ENCODE measurements around the gene C4orf50.

Gene C4orf50

GRCh38 chr4:6043188-6043587, 25.0 kb upstream of the C4orf50 start:
- Histone ChIP-seq H2AFZ (ENCODE audit: low read length) (no peak overlapping the region), H3K4me1 (ENCODE audit: low read length) (peaks cover 16% of the 10 kb centered on the region)
- TF ChIP-seq EZH2 (optimal IDR thresholded peaks at IDR 0.05; ENCODE audit: low read depth, low read length) = no peak

GRCh38 chr4:6042293-6043063, 24.2 kb upstream of the C4orf50 start:
- Histone ChIP-seq H3K9ac (ENCODE audit: low read length) (no peak overlapping the region), H3K9me2 (replicated peaks; ENCODE audit: insufficient read depth, low read length) (no peaks in the 10 kb centered on the region), H2AFZ (ENCODE audit: low read length) (no peak overlapping the region), H3K36me3 (replicated peaks; ENCODE audit: insufficient read depth, low read length) (no peaks in the 10 kb centered on the region), H3K9me3 (replicated peaks; ENCODE audit: insufficient read depth, low read length) (no peaks in the 10 kb centered on the region), H3K79me2 (ENCODE audit: low read length) (no peaks in the 10 kb centered on the region), H3K4me1 (ENCODE audit: low read length) (peaks cover 9% of the 10 kb centered on the region), H3K4me2 (ENCODE audit: low read depth, low read length) (no peak overlapping the region), H3K27ac (ENCODE audit: low read length) (no peak overlapping the region), H3K27me3 (replicated peaks; ENCODE audit: insufficient read depth, low read length) (0 out of 2 replicates have a peak, but pooled peaks cover 3% of the 10 kb centered on the region), H4K20me1 (ENCODE audit: insufficient read depth, low read length) (no peaks in the 10 kb centered on the region), H3F3A (ENCODE audit: insufficient read depth, low read length) (peaks cover 4% of the 10 kb centered on the region; the same call in 1 of the 2 replicates), H3K4me3 (ENCODE audit: low read length) (no peak overlapping the region)
- TF ChIP-seq EZH2 (optimal IDR thresholded peaks at IDR 0.05; ENCODE audit: low read depth, low read length) (no peak), EZH2phosphoT487 (IDR thresholded peaks at IDR 0.05; ENCODE audit: low read length) (no peak), CTCF (IDR thresholded peaks at IDR 0.05; ENCODE audit: low read length) (no peak)
- no peak for DNase-seq

More at GRCh38 chr4:6043188-6043587, 25.0 kb upstream of the C4orf50 start:
- Histone ChIP-seq H3K27ac (ENCODE audit: low read length) (no peak overlapping the region), H3K9me3 (replicated peaks; ENCODE audit: insufficient read depth, low read length) (no peaks in the 10 kb centered on the region), H3K9ac (ENCODE audit: low read length) (no peak overlapping the region), H3K9me2 (replicated peaks; ENCODE audit: insufficient read depth, low read length) (no peaks in the 10 kb centered on the region), H3K4me2 (ENCODE audit: low read depth, low read length) (no peak overlapping the region), H3K27me3 (replicated peaks; ENCODE audit: insufficient read depth, low read length) (peaks cover 6% of the 10 kb centered on the region; the same call in 1 of the 2 replicates), H4K20me1 (ENCODE audit: insufficient read depth, low read length) (no peaks in the 10 kb centered on the region), H3K4me3 (ENCODE audit: low read length) (no peak overlapping the region), H3K36me3 (replicated peaks; ENCODE audit: insufficient read depth, low read length) (no peaks in the 10 kb centered on the region), H3K79me2 (ENCODE audit: low read length) (no peaks in the 10 kb centered on the region), H3F3A (ENCODE audit: insufficient read depth, low read length) (peaks cover 6% of the 10 kb centered on the region; the same call in 1 of the 2 replicates)
- DNase-seq = no peak

GRCh38 chr4:6041800-6042199, 23.6 kb upstream of the C4orf50 start:
- Histone ChIP-seq H3K9me3 (replicated peaks; ENCODE audit: insufficient read depth, low read length) (no peaks in the 10 kb centered on the region), H3K79me2 (ENCODE audit: low read length) (no peaks in the 10 kb centered on the region), H3K4me2 (ENCODE audit: low read depth, low read length) (no peak overlapping the region), H3K4me1 (ENCODE audit: low read length) (peaks cover 2% of the 10 kb centered on the region; the same call in 1 of the 2 replicates), H3K36me3 (replicated peaks; ENCODE audit: insufficient read depth, low read length) (no peaks in the 10 kb centered on the region), H3F3A (ENCODE audit: insufficient read depth, low read length) (no peaks in the 10 kb centered on the region), H3K4me3 (ENCODE audit: low read length) (no peak overlapping the region), H4K20me1 (ENCODE audit: insufficient read depth, low read length) (no peaks in the 10 kb centered on the region), H3K27me3 (replicated peaks; ENCODE audit: insufficient read depth, low read length) (0 out of 2 replicates have a peak, but pooled peaks cover 3% of the 10 kb centered on the region), H3K9ac (ENCODE audit: low read length) (no peak overlapping the region), H3K9me2 (replicated peaks; ENCODE audit: insufficient read depth, low read length) (no peaks in the 10 kb centered on the region), H3K27ac (ENCODE audit: low read length) (no peak overlapping the region), H2AFZ (ENCODE audit: low read length) (no peak overlapping the region)
- TF ChIP-seq EZH2 (optimal IDR thresholded peaks at IDR 0.05; ENCODE audit: low read depth, low read length) = no peak
- no peak for TF ChIP-seq CTCF (IDR thresholded peaks at IDR 0.05; ENCODE audit: low read length)
- no peak for TF ChIP-seq EZH2phosphoT487 (IDR thresholded peaks at IDR 0.05; ENCODE audit: low read length)
- no peak for DNase-seq

GRCh38 chr4:6038711-6039110, 20.5 kb upstream of the C4orf50 start:
- H3K9me2 ChIP-seq (replicated peaks; ENCODE audit: insufficient read depth, low read length) = no peaks in the 10 kb centered on the region
- H4K20me1 ChIP-seq (ENCODE audit: insufficient read depth, low read length) = no peaks in the 10 kb centered on the region
- H3K4me1 ChIP-seq (ENCODE audit: low read length) = peaks cover 1% of the 10 kb centered on the region; the same call in 1 of the 2 replicates
- no peaks in the 10 kb centered on the region for H3K79me2 ChIP-seq (ENCODE audit: low read length)
- no peak for DNase-seq
- H3K9me3 ChIP-seq (replicated peaks; ENCODE audit: insufficient read depth, low read length) = no peaks in the 10 kb centered on the region
- H3K4me2 ChIP-seq (ENCODE audit: low read depth, low read length) = no peak overlapping the region
- no peak overlapping the region for H3K27ac ChIP-seq (ENCODE audit: low read length)
- H3K9ac ChIP-seq (ENCODE audit: low read length) = no peak overlapping the region
- no peak for TF ChIP-seq EZH2phosphoT487 (IDR thresholded peaks at IDR 0.05; ENCODE audit: low read length)
- no peak for TF ChIP-seq CTCF (IDR thresholded peaks at IDR 0.05; ENCODE audit: low read length)
- no peak for TF ChIP-seq EZH2 (optimal IDR thresholded peaks at IDR 0.05; ENCODE audit: low read depth, low read length)
- H2AFZ ChIP-seq (ENCODE audit: low read length) = no peak overlapping the region
- H3K27me3 ChIP-seq (replicated peaks; ENCODE audit: insufficient read depth, low read length) = 0 out of 2 replicates have a peak, but pooled peaks cover 3% of the 10 kb centered on the region
- no peaks in the 10 kb centered on the region for H3K36me3 ChIP-seq (replicated peaks; ENCODE audit: insufficient read depth, low read length)
- no peak overlapping the region for H3K4me3 ChIP-seq (ENCODE audit: low read length)
- peaks cover 1% of the 10 kb centered on the region; the same call in 1 of the 2 replicates for H3F3A ChIP-seq (ENCODE audit: insufficient read depth, low read length)
